HFF-Myc (cell line): ENCODE results near the gene AFAP1L2.
A peak's percentile ranks its signal among the peaks of the same experiment; 100 is the strongest.

Source experiments
- DNase-seq: peaks from one replicate; pipeline ENCODE4 v3.0.0-alpha.2; 2011; ENCODE audit warnings: low read depth; ENCODE audit errors: extremely low read depth
- H3K4me3 ChIP-seq: replicated peaks from 2 replicates; pipeline ENCODE4 v1.5.1; 2011; ENCODE audit warnings: low read depth, mild to moderate bottlenecking, control low read depth, low read length
- CTCF ChIP-seq: IDR thresholded peaks from 2 replicates; pipeline ENCODE4 v1.5.1; 2012; ENCODE audit warnings: mild to moderate bottlenecking, low read depth, low read length, control low read depth; ENCODE audit errors: missing control alignments

The AFAP1L2 gene

GRCh38 chr10:114276066-114276465 is 128.2 kb downstream of the AFAP1L2 start:
- no peak for DNase-seq
- no peak overlapping the region for H3K4me3 ChIP-seq
- no peak for TF ChIP-seq CTCF

GRCh38 chr10:114274616-114275453 is 129.5 kb downstream of the AFAP1L2 start:
- H3K4me3 ChIP-seq, result no peak overlapping the region
- TF ChIP-seq CTCF, result no peak
- no peak for DNase-seq

- H3K4me3 ChIP-seq, result no peak overlapping the region
- DNase-seq, result no peak
- no peak for TF ChIP-seq CTCF
Measured at GRCh38 chr10:114273910-114274309, 130.4 kb downstream of the AFAP1L2 start.

GRCh38 chr10:114272696-114273095 is 131.6 kb downstream of the AFAP1L2 start:
- TF ChIP-seq CTCF, result no peak
- H3K4me3 ChIP-seq, result no peak overlapping the region
- no peak for DNase-seq

GRCh38 chr10:114271779-114272167 is 132.5 kb downstream of the AFAP1L2 start:
- H3K4me3 ChIP-seq, result no peak overlapping the region
- DNase-seq, result peak; percentile 86
- TF ChIP-seq CTCF, result no peak

GRCh38 chr10:114271075-114271778 is 133.1 kb downstream of the AFAP1L2 start:
- H3K4me3 ChIP-seq, result no peak overlapping the region
- no peak for DNase-seq
- TF ChIP-seq CTCF, result no peak

- DNase-seq, result no peak
- no peak for TF ChIP-seq CTCF
- no peak overlapping the region for H3K4me3 ChIP-seq
Measured at GRCh38 chr10:114266521-114266920, 137.8 kb downstream of the AFAP1L2 start.
